Endothelial cell of umbilical vein (primary cell): Measurements from ENCODE around the gene FUZ. TPM values are rescaled to one million over a fixed set of nuclear protein-coding genes. Genes with fewer than 3 reads are reported as not detected.

Experiments
- BruUV-seq: library from RNA; stranded (reverse); fragments of 400-500 nt; replicated peaks from 2 replicates; lab custom pipeline; 2021; lab: Mats Ljungman, UMichigan
- CTCF ChIA-PET: fragments of 300-600, 350-600 bp; sonication (Branson Sonifier 250); formaldehyde crosslinking; loops from one replicate; lab custom pipeline; 2021; ENCODE audit warnings: antibody characterized with exemption, inconsistent platforms; lab: Charles Lee
- POLR2A ChIA-PET: fragments of 300-600, 350-600 bp; sonication (Branson Sonifier 250); formaldehyde crosslinking; loops from one replicate; lab custom pipeline; 2021; ENCODE audit warnings: antibody characterized with exemption, inconsistent platforms; lab: Charles Lee
- DNase-seq: peaks from one replicate; pipeline ENCODE4 v3.0.0-alpha.2; 2011; ENCODE audit warnings: low read depth, low spot score
- FAIRE-seq: peaks from 2 replicates; lab custom pipeline; 2011; peaks lifted over from hg19 to GRCh38; lab: Jason Lieb, UNC
- H2AFZ ChIP-seq: 2 replicates; pipeline ENCODE4 v1.6.0; 2012; ENCODE audit warnings: low read depth, low read length, control low read depth, inconsistent platforms
- H3K27ac ChIP-seq: 2 replicates; pipeline ENCODE4 v1.5.1; 2011; ENCODE audit warnings: low read depth, mild to moderate bottlenecking, control low read depth, low read length, moderate library complexity; ENCODE audit not compliant: insufficient read depth
- H3K27me3 ChIP-seq, 2 experiments: 2 replicates each; pipeline versions ENCODE4 v1.6.0 to v1.6.1; 2011; ENCODE audit warnings: low read length in 2 of 2, mixed read lengths in 1 of 2; ENCODE audit not compliant: control insufficient read depth in 2 of 2, insufficient read depth in 2 of 2
- H3K36me3 ChIP-seq, 2 experiments: 2 replicates in 1 of 2; 3 replicates in 1 of 2; pipeline ENCODE4 v1.5.1; 2011; ENCODE audit warnings: low read length in 2 of 2, mild to moderate bottlenecking in 1 of 2, moderate library complexity in 1 of 2; ENCODE audit not compliant: control insufficient read depth in 2 of 2, insufficient read depth in 2 of 2; ENCODE audit errors: extremely low read depth in 1 of 2
- H3K4me1 ChIP-seq: 3 replicates; pipeline ENCODE4 v1.5.1; 2011; ENCODE audit warnings: mild to moderate bottlenecking, low read length; ENCODE audit not compliant: control insufficient read depth, insufficient read depth; ENCODE audit errors: extremely low read depth
- H3K4me2 ChIP-seq: 2 replicates; pipeline ENCODE4 v1.6.1; 2011; ENCODE audit warnings: low read length, control low read depth, mixed read lengths; ENCODE audit not compliant: insufficient read depth
- H3K4me3 ChIP-seq, 3 experiments: fragments of 200-600 bp in 1 of 3; sonication (generic), shearing (Covaris generic) in 1 of 3; replicated peaks in 1 of 3; 2 replicates each; pipeline ENCODE4 v1.5.1; 2011 to 2016; ENCODE audit warnings: control low read depth in 3 of 3, low read length in 3 of 3, mild to moderate bottlenecking in 2 of 3, inconsistent platforms in 1 of 3, low read depth in 1 of 3, moderate library complexity in 1 of 3; ENCODE audit not compliant: insufficient read depth in 1 of 3
- H3K79me2 ChIP-seq: 2 replicates; pipeline ENCODE4 v1.6.0; 2012; ENCODE audit warnings: low read length, inconsistent platforms; ENCODE audit not compliant: control insufficient read depth, insufficient read depth
- H3K9ac ChIP-seq: replicated peaks from 2 replicates; pipeline ENCODE3; 2011; ENCODE audit warnings: low read length, control low read depth; ENCODE audit not compliant: insufficient read depth; ENCODE audit errors: extremely low read depth
- H3K9me1 ChIP-seq: replicated peaks from 3 replicates; pipeline ENCODE4 v1.6.0; 2011; ENCODE audit warnings: mild to moderate bottlenecking, low read length; ENCODE audit not compliant: control insufficient read depth, insufficient read depth; ENCODE audit errors: extremely low read depth
- H3K9me3 ChIP-seq: replicated peaks from 2 replicates; pipeline ENCODE4 v1.5.1; 2012; ENCODE audit warnings: low read length, inconsistent platforms; ENCODE audit not compliant: control insufficient read depth, insufficient read depth
- H4K20me1 ChIP-seq: replicated peaks from 2 replicates; pipeline ENCODE3; 2011; ENCODE audit warnings: mild to moderate bottlenecking, low read length; ENCODE audit not compliant: control insufficient read depth, insufficient read depth; ENCODE audit errors: extremely low read depth
- CTCF ChIP-seq, 2 donors: IDR thresholded peaks; 1 replicate in 1 of 2; 2 replicates in 1 of 2; pipeline ENCODE4 v1.5.1; 2011; ENCODE audit warnings: low read length in 2 of 2, mild to moderate bottlenecking in 2 of 2, moderate library complexity in 2 of 2, control low read depth in 1 of 2, inconsistent platforms in 1 of 2, low read depth in 1 of 2; ENCODE audit not compliant: insufficient read depth in 1 of 2; ENCODE audit errors: extremely low read depth in 1 of 2
- EZH2 ChIP-seq: IDR thresholded peaks from 2 replicates; pipeline ENCODE4 v1.6.1; 2012; ENCODE audit warnings: borderline replicate concordance, low read depth, mild to moderate bottlenecking, moderate library complexity, low read length, inconsistent platforms; ENCODE audit not compliant: severe bottlenecking
- FOS ChIP-seq: IDR thresholded peaks from 2 replicates; pipeline ENCODE4 v1.6.1; 2011; ENCODE audit warnings: mild to moderate bottlenecking, low read length, moderate library complexity, borderline replicate concordance; ENCODE audit not compliant: insufficient read depth
- GATA2 ChIP-seq: IDR thresholded peaks from 2 replicates; pipeline ENCODE4 v1.7.0; 2011; ENCODE audit warnings: low read depth, mild to moderate bottlenecking, moderate library complexity, mixed read lengths, low read length; ENCODE audit not compliant: insufficient read length, insufficient read depth
- JUN ChIP-seq: IDR thresholded peaks from 2 replicates; pipeline ENCODE4 v1.6.1; 2011; ENCODE audit warnings: borderline replicate concordance, low read depth; ENCODE audit not compliant: insufficient read length, insufficient read depth
- MYC ChIP-seq: IDR thresholded peaks from one replicate; pipeline ENCODE4 v1.6.1; 2011; ENCODE audit warnings: mild to moderate bottlenecking, low read depth, low read length
- dilution Hi-C: fragments of 300-500 bp; cut with MboI; formaldehyde crosslinking; loops from one replicate; pipeline ENCODE4 v1.15.0; 2019; ENCODE audit warnings: low sequenced_read_pairs; ENCODE audit not compliant: extremely low pct_ligation_motif_present
- intact Hi-C: fragments of 100-400 bp; cut with micrococcal nuclease; formaldehyde crosslinking; loops from one replicate; pipeline ENCODE4 v1.10.0; 2022
- polyA plus RNA-seq, 4 experiments: library from polyadenylated mRNA; depleted of rRNA in 3 of 4; stranded (reverse) in 3 of 4; unstranded in 1 of 4; fragments of >200 nt; gene quantifications; 2 replicates each; pipeline versions ENCODE4 v1.2.1 to v1.2.3, GENCODE V29; 2011 to 2012; ENCODE audit warnings: missing spikeins in 1 of 4
- total RNA-seq: library from RNA; stranded (reverse); gene quantifications from 2 replicates; pipeline ENCODE4 v1.2.3, GENCODE V29; 2021

The FUZ gene
- total and polyA plus RNA-seq, 2 donors (not counting 3 experiments of a cell fraction or from before 2014, with no cell fraction given): 12.3 to 14.0 TPM

- Histone ChIP-seq H3K9me1 (no peaks in the 10 kb centered on the region), H3K4me1 (no peaks in the 10 kb centered on the region), H3K36me3 (peaks cover 6 to 35% of the 10 kb centered on the region in 2 experiments), H4K20me1 (no peaks in the 10 kb centered on the region), H3K4me2 (no peak overlapping the region), H3K27ac (no peak overlapping the region), H3K9ac (no peak overlapping the region), H3K27me3 (no peaks in the 10 kb centered on the region), H3K9me3 (no peaks in the 10 kb centered on the region), H2AFZ (no peak overlapping the region), H3K79me2 (no peaks in the 10 kb centered on the region), H3K4me3 (no peak overlapping the region)
- POLR2A ChIA-PET: no interaction called here
- CTCF ChIA-PET: no interaction called here
- no peak for TF ChIP-seq JUN
- TF ChIP-seq CTCF (IDR thresholded peaks at IDR 0.05; ENCODE audit: extremely low read depth in 1 of 2, insufficient read depth in 1 of 2, low read depth in 1 of 2, low read length in 2 of 2): no peak
- TF ChIP-seq MYC: no peak
- TF ChIP-seq FOS: no peak
- no peak for TF ChIP-seq EZH2
- no peak for TF ChIP-seq GATA2
- FAIRE-seq (no peak), DNase-seq (no peak)
- intact Hi-C loops (no loop called here), dilution Hi-C loops (no loop called here)
- no TSS peak for BruUV-seq
These were observed 24.2 kb downstream of the FUZ start for GRCh38 chr19:49788857-49789256.
